HEK293 (cell line): ENCODE results near the gene PIGL.

ENCODE experiments used
- TCF7L2 ChIP-seq: IDR thresholded peaks from 2 replicates; pipeline ENCODE4 v1.6.1; 2011; ENCODE audit warnings: low read depth, mild to moderate bottlenecking, inconsistent platforms, low read length, moderate library complexity, borderline replicate concordance
- ZNF10 ChIP-seq: fragments of 450-650 bp; formaldehyde crosslinking; IDR thresholded peaks from 2 replicates; pipeline ENCODE4 v1.5.1; 2017; ENCODE audit warnings: missing biosample characterization, missing genetic modification characterization
- ZNF138 ChIP-seq: fragments of 450-650 bp; formaldehyde crosslinking; IDR thresholded peaks from 2 replicates; pipeline ENCODE4 v1.5.1; 2016; ENCODE audit warnings: missing biosample characterization, missing genetic modification characterization, borderline replicate concordance
- ZNF530 ChIP-seq: fragments of 450-650 bp; formaldehyde crosslinking; IDR thresholded peaks from 2 replicates; pipeline ENCODE4 v1.5.1; 2016; ENCODE audit warnings: low read depth, missing biosample characterization, missing genetic modification characterization
- TF ChIP-seq, protein P1 (sequence below): fragments of 450-650 bp; formaldehyde crosslinking; IDR thresholded peaks from 2 replicates; pipeline ENCODE4 v1.5.1; 2016; ENCODE audit warnings: missing biosample characterization, missing genetic modification characterization
- TF ChIP-seq, protein P2 (sequence below): fragments of 450-650 bp; formaldehyde crosslinking; IDR thresholded peaks from 2 replicates; pipeline ENCODE4 v1.5.1; 2016; ENCODE audit warnings: missing biosample characterization, missing genetic modification characterization
- TF ChIP-seq, protein P3 (sequence below): fragments of 450-650 bp; formaldehyde crosslinking; IDR thresholded peaks from 2 replicates; pipeline ENCODE4 v1.5.1; 2016; ENCODE audit warnings: missing biosample characterization, missing genetic modification characterization

DNA sequence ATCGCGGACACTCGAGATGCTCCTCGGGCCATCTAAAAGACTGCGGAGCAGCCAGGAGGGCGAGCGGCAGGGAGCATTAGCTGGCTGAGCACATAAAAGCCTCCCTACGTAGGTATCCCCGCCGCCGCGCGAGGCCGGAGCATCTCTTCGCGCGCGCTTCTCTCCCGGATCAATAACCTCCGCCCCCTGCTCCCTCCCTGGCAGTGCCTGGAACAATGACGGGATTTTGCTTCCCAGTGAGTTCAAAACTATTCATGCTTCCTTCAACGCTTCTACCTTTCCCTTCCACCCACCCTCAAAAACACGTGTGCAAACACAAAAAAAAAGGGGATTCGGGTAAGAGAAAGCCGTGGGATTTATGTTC is 135.3 kb downstream of the PIGL start:
- TF ChIP-seq, protein P1, sequence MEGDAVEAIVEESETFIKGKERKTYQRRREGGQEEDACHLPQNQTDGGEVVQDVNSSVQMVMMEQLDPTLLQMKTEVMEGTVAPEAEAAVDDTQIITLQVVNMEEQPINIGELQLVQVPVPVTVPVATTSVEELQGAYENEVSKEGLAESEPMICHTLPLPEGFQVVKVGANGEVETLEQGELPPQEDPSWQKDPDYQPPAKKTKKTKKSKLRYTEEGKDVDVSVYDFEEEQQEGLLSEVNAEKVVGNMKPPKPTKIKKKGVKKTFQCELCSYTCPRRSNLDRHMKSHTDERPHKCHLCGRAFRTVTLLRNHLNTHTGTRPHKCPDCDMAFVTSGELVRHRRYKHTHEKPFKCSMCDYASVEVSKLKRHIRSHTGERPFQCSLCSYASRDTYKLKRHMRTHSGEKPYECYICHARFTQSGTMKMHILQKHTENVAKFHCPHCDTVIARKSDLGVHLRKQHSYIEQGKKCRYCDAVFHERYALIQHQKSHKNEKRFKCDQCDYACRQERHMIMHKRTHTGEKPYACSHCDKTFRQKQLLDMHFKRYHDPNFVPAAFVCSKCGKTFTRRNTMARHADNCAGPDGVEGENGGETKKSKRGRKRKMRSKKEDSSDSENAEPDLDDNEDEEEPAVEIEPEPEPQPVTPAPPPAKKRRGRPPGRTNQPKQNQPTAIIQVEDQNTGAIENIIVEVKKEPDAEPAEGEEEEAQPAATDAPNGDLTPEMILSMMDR (tag by site-specific recombination) = no peak
- TF ChIP-seq TCF7L2 = no peak
- 0 out of 2 replicates have a peak, but pooled peaks have one; percentile 44 for TF ChIP-seq ZNF10
- TF ChIP-seq ZNF138 (tag by site-specific recombination) = no peak
- TF ChIP-seq ZNF530 (tag by site-specific recombination) = no peak
- TF ChIP-seq, protein P2, sequence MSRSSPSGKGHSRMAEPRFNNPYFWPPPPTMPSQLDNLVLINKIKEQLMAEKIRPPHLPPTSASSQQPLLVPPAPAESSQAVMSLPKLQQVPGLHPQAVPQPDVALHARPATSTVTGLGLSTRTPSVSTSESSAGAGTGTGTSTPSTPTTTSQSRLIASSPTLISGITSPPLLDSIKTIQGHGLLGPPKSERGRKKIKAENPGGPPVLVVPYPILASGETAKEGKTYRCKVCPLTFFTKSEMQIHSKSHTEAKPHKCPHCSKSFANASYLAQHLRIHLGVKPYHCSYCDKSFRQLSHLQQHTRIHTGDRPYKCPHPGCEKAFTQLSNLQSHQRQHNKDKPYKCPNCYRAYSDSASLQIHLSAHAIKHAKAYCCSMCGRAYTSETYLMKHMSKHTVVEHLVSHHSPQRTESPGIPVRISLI (tag by site-specific recombination) = no peak
- TF ChIP-seq, protein P3, sequence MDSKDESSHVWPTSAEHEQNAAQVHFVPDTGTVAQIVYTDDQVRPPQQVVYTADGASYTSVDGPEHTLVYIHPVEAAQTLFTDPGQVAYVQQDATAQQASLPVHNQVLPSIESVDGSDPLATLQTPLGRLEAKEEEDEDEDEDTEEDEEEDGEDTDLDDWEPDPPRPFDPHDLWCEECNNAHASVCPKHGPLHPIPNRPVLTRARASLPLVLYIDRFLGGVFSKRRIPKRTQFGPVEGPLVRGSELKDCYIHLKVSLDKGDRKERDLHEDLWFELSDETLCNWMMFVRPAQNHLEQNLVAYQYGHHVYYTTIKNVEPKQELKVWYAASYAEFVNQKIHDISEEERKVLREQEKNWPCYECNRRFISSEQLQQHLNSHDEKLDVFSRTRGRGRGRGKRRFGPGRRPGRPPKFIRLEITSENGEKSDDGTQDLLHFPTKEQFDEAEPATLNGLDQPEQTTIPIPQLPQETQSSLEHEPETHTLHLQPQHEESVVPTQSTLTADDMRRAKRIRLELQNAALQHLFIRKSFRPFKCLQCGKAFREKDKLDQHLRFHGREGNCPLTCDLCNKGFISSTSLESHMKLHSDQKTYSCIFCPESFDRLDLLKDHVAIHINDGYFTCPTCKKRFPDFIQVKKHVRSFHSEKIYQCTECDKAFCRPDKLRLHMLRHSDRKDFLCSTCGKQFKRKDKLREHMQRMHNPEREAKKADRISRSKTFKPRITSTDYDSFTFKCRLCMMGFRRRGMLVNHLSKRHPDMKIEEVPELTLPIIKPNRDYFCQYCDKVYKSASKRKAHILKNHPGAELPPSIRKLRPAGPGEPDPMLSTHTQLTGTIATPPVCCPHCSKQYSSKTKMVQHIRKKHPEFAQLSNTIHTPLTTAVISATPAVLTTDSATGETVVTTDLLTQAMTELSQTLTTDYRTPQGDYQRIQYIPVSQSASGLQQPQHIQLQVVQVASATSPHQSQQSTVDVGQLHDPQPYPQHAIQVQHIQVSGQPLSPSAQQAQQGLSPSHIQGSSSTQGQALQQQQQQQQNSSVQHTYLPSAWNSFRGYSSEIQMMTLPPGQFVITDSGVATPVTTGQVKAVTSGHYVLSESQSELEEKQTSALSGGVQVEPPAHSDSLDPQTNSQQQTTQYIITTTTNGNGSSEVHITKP (tag by site-specific recombination) = 0 out of 2 replicates have a peak, but pooled peaks have one; percentile 27
